Stimulated activated CD4-positive, alpha-beta T cell treated with anti-CD3 and anti-CD28 coated beads, Interleukin-2, amount 100 ng/mL, for 4 hours (primary cell): ENCODE measurements around the gene ABCF1.

ENCODE experiments used
- DNase-seq: peaks from one replicate; pipeline ENCODE4 v3.0.0-alpha.2; 2020; ENCODE audit warnings: low read depth

Gene ABCF1

GRCh38 chr6:30557683-30557981 lies 13.6 kb upstream of the ABCF1 start:
- DNase-seq, result no peak

GRCh38 chr6:30560930-30561329 lies 10.3 kb upstream of the ABCF1 start:
- DNase-seq, result no peak

DNA sequence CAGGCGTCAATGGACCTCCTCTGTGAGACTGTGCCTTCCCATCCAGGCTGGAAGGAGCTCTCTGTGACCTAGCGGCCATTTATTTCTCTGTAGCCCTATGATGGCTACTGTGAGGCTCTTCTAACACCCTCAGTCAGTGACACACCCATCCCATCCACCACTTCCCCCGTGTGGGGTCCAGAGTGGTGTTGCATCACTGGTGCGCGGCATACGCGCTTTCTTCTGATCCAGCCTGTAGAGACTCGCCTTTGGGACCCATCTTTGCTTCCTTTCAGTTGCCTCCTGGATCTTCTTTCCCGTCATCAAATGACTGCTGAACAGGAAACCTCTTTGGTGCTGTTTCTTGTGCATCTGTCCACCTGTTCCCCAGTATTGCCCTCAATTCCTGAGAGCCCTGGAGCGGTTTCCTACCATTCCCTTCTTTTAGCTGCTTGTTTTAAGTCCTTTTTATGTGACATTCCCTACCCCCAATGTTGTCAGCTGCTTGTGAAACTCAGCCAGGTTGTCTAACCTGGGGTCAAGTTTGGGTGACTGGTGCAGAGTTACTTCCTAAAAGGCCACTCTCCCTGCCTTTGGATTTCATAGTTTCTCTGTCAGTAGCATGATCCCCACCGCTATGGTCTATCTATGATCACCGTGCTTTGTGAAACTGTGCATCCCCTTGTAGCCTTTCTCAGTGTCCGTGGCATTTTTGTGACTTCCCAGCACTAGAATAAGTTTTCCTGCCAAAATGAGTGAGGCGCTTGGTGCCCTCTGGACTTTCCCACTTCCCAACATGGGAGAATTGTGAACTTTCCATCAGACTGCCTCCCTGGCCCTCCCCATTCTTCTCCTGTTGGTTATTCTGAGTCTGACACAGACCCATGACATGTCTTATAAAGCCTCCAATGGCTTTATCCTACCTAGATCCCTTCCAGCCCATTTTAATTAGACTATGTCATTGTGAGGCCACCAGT lies 8.5 kb upstream of the ABCF1 start:
- DNase-seq, result no peak

- DNase-seq, result no peak
Observed at GRCh38 chr6:30564114-30564513, 7.1 kb upstream of the ABCF1 start.

GRCh38 chr6:30565772-30566171 lies 5.5 kb upstream of the ABCF1 start:
- DNase-seq, result no peak

DNA sequence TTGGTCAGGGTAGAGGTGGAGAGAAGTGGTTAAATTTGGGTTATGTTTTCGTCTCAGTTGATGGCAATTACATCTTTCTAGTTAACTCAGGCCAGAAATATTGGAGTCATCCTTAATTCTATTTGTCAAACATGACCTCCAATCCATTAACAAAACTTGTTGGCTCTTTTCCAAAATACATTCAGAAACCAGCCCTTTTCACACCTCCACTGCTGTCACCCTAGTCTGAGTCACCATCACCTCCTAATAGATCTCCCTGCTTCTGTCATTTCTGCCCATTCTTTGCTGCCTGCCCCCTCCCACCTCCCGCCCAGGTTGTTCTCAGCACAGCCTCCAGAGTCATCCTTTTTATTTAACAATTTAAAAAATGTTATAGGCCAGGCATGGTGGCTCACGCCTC lies 3.0 kb upstream of the ABCF1 start:
- peak; percentile 30 for DNase-seq

DNA sequence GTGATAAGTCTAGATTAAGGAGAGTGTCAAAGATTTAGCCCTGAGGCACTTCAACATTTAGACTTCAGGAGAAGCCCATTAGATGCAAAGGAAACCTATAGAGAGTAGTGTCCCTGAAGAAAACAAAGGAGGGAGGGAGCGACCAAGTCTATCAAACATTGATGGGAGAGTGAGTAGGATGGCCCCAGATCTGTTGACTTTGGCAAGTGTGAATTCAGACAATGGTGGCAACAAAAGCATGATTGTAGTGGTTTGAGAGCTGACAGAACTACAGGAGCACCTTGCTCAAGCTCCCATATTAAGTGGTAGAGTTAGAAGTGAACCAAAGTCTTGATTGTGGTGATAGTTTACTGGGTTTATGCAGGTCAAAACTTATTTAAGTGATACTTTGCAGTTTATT lies 979 bp upstream of the ABCF1 start:
- DNase-seq, result no peak

DNA sequence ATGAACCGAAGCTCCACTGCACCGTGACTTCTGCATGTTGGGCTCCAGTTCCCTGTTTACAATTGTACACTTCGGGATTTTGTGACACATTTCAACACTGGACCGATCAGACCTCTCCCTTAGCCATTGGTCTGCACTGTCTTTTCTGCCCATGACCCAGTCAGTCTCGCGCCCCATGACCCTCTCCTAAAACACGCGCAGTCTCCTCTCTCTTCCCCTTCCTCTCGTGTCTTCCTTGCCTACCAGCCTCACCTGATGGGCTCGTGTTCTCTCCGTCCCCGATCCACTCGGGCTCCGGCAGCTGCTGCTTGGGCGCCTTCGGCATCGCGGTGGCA lies 535 bp upstream of the ABCF1 start:
- no peak for DNase-seq

DNA sequence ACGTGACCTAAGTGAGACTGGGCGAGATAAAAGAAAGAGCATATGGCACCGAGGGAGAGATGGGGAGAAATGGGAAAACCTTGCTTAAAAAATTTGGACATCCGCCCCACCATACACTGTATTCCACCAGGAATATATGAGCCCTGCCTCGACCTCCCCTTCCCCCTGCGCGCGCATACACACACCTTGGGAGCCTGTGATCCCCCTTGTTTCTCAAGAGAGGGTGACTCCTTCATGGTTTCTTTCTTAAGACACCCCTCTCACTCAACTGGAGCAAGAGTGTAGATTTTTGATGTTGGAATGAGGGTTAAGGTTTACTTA lies 480 bp downstream of the ABCF1 start:
- no peak for DNase-seq

- DNase-seq, result no peak
Observed at GRCh38 chr6:30572148-30572547, 906 bp downstream of the ABCF1 start.

DNA sequence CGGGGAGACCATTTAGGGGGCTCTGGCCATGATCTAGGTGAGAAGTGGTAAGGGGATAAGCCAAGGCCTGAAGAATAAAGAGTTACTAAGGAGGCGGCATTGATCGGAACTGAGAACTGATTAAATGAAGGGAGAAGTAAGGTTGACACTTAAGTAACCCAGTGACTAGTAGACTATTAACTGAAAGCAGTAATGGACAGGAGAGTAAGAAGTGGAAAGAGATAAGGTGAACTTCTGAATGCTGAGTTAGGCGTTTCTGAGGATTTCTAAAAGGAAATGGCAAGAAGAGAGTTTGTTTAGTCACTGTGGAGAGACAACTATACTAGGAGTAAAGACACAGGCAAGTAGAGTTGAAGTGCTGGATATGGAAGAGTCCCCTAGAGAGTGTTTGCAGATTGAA lies 1.9 kb downstream of the ABCF1 start:
- DNase-seq, result no peak

DNA sequence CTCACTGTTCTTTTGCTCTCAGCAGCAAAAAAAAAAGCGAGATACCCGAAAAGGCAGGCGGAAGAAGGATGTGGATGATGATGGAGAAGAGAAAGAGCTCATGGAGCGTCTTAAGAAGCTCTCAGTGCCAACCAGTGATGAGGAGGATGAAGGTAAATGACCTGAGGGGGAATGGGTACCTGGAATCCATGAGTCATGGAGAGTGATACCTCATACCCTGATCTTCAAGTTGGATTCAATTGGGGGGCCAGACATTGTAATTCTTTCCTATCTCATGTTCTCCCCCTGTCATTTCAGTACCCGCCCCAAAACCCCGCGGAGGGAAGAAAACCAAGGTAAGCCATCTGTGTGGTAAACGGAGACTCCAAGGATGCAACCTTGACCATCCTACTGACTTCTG lies 6.8 kb downstream of the ABCF1 start:
- no peak for DNase-seq

- no peak for DNase-seq
Observed at GRCh38 chr6:30583921-30584320, 12.7 kb downstream of the ABCF1 start.

DNA sequence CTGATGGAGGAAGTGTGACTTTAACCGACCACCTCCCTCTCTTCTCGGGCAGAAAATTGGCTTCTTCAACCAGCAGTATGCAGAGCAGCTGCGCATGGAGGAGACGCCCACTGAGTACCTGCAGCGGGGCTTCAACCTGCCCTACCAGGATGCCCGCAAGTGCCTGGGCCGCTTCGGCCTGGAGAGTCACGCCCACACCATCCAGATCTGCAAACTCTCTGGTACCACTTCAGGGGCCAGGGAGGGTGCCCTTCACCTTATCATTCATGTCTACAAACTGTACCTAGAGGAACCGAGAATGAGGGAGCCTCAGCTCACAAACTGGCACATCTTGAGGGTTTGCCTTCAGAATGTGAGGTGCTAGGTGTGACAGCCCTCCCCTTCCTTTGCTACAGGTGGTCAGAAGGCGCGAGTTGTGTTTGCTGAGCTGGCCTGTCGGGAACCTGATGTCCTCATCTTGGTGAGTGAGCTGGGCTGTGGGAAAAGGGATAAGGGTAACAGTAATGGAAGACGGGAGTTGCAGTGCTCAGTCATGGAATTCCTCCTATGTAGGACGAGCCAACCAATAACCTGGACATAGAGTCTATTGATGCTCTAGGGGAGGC lies 18.6 kb downstream of the ABCF1 start:
- no peak for DNase-seq

GRCh38 chr6:30590509-30590908 lies 19.3 kb downstream of the ABCF1 start:
- DNase-seq, result no peak

DNA sequence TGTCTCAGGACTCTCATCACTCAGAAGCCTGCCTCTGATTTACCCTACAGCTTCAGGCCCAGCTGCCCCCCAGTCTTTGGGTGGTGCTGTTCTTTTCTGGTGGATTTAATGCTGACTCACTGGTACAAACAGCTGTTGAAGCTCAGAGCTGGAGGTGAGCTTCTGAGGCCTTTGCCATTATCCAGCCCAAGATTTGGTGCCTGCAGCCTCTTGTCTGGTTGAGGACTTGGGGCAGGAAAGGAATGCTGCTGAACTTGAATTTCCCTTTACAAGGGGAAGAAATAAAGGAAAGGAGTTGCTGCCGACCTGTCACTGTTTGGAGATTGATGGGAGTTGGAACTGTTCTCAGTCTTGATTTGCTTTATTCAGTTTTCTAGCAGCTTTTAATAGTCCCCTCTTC lies 19.8 kb downstream of the ABCF1 start:
- no peak for DNase-seq

DNA sequence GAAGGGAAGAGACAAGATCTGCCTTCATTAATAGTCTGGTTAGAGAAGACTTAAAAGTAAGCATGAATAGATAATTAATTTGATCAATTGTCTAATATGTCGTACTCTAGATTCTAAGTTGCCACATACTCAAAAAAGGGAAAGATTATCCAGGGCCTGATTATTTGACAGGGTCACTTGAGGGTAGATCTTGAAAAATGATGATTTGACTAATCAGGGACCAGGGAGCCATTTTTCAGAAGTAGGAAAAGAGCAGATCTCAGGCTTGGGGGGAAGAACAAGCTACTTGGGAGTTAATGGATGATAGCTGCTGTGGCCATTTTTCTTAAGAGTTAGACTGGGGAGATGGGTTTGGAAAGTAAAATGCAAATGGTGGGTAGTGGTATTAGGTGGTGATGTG lies 21.0 kb downstream of the ABCF1 start:
- no peak for DNase-seq

DNA sequence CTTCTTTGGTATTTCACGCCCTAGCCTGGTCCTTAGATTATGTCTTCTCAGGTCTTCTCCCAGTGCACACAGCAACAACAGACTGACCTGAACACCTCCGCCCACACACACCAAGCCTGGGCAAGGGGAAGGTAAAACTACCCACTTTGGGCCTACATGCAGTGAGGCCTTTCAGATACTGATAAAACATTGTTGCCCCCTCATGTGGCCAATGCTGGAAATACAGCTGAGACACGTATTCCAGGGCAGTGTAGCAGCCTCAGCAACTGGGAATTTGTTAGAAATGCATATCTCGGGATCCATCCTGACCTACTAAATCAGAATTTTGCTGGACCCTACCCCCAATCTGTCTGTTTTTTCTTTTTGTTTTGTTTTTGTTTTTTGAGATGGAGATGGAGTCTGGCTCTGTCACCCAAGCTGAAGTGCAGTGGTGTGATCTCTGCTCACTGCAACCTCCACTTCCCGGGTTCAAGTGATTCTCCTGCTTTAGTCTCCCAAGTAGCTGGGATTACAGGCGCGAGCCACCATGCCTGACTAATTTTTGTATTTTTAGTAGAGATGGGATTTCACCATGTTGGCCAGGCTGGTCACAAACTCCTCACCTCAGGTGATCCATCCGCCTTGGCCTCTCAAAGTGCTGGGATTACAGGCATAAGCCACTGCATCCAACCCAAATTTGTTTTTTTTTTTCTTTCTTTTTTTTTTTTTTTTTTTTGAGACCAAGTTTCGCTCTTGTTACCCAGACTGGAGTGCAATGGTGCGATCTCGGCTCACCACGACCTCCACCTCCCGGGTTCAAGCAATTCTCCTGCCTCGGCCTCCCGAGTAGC lies 26.3 kb downstream of the ABCF1 start:
- DNase-seq, result peak; percentile 58

DNA sequence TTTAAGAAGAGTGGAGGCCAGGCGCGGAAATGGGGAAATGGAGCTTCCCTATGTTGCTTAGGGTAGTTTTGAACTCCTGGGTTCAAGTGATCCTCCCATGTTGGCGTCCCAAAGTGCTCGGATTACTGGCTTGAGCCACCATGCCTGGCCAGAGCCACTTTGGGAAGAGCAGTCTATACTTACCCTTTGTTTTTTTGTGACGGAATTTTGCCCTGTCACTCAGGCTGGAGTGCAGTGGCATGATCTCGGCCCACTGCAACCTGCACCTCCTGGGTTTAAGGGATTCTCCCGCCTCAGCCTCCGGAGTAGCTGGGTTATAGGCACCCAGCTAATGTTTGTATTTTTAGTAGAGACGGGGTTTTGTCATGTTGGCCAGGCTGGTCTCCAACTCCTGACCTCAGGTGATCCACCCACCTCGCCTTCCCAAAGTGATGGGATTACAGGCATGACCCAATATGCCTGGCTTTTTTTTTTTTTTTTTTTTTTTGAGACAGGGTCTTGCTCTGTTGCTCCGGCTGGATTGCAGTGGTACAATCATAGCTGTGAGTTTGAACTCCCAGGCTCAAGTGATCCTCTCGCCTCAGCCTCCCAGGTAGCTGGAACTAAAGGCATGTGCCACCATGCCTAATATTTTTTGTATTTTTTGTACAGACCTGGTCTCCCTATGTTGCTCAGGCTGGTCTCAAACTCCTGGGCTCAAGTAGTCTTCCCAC lies 27.8 kb downstream of the ABCF1 start:
- DNase-seq, result no peak

DNA sequence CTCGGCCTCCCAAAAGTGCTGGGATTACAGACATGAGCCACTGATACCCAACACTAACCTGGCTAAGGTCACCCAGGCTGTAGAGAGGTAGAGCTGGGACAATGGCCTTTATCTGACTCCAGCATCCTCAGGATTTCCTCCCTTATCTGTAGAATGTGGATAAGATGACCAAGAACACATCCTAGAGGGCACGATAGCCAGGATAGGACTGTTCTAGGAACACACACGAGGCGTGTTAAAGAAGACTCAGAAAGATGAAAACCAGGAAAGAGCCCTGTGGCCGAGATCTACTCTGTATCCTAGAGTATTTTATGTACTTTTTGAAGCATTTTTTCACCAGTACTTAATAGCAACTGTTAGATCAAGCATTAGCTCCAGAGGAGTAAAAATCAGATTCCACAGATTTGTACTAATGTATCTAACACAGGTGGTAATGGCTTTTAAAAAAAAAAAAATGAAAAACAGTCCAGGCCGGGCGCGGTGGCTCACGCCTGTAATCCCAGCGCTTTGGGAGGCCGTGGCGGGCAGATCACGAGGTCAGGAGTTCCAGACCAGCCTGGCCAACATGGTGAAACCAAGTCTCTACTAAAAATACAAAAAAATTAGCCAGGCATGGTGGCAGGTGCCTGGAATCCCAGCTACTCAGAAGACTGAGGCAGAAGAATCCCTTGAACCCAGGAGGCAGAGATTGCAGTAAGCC lies 28.5 kb downstream of the ABCF1 start:
- no peak for DNase-seq

- DNase-seq, result no peak
Observed at GRCh38 chr6:30600451-30600961, 29.3 kb downstream of the ABCF1 start.

DNA sequence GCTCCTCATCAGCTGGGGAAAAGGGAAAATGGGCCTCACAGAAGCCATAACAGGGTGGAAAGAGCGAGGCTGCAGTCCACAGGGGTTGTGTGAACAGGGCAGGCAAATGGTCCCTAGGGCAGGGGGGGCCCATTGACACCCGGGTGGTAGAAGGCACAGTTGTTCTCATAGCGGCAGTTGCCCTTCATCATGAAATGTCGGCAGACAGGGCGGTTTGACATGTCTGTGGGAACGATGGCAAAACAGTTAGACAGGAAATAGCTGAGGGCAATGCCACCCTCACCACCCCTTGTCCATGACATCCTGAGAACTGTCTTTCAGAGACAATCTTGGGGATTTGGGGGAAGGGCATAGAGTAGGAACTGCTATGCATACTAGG lies 30.2 kb downstream of the ABCF1 start:
- no peak for DNase-seq
